ENCODE results near the gene MRTFA. TPM values are rescaled to one million over a fixed set of nuclear protein-coding genes. Genes with fewer than 3 reads are reported as not detected.

The MRTFA gene
- total RNA-seq, 1 experiment from 2014 or later, result 28.0 TPM

DNA sequence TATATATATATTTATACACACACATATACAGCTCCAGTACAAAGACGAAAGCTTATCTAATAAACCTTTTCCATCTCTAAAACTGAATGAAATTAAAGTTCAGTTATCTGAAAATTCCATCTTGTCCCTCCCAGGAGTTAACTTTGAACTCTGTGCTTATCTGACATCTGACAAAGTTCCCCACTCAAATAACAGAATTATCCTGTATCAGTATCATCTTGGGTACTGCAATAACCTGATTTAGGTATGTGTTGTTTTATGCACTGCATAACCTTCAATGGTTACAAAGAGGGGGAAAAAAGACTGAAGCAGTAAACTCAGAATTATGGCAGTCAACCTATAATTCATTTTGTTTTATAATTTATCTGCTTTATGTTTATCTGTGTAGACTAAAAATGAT lies 169.5 kb downstream of the MRTFA start:
- Histone ChIP-seq H4K20me1 (ENCODE audit: insufficient read depth) (no peaks in the 10 kb centered on the region), H3K9me2 (ENCODE audit: insufficient read depth) (no peaks in the 10 kb centered on the region), H3K9me3 (ENCODE audit: control insufficient read depth in 1 of 2, insufficient read depth in 1 of 2, low read depth in 1 of 2, low read length in 2 of 2) (no peaks in the 10 kb centered on the region), H3K27ac (ENCODE audit: low read depth, low read length) (no peak overlapping the region), H3K36me3 (ENCODE audit: control insufficient read depth in 1 of 2, insufficient read depth in 2 of 2, low read length in 2 of 2) (no peaks in the 10 kb centered on the region), H2AFZ (ENCODE audit: low read depth, low read length, poor library complexity, severe bottlenecking) (no peak overlapping the region), H3K4me3 (replicated peaks in 1 of 2; ENCODE audit: low read depth in 1 of 2, low read length in 2 of 2) (no peak overlapping the region), H3K79me2 (ENCODE audit: insufficient read depth, low read length) (no peaks in the 10 kb centered on the region; the same call in none of the 2 replicates), H3K9ac (ENCODE audit: low read length) (no peak overlapping the region), H3K27me3 (ENCODE audit: insufficient read depth, low read length) (no peaks in the 10 kb centered on the region), H3K4me2 (ENCODE audit: low read length) (no peak overlapping the region), H3K4me1 (ENCODE audit: control insufficient read depth in 1 of 2, insufficient read depth in 2 of 2, low read length in 2 of 2) (no peaks in the 10 kb centered on the region)
- no TSS peak for BruUV-seq (replicated peaks)
- no peak for ATAC-seq
- intact Hi-C loops (cut with micrococcal nuclease), result no loop called here
- ChIA-PET POLR2A (no interaction called here), CTCF (interaction anchor here (2.0 kb wide), 1 partner anchor 30 kb away, joined by 4 read pairs; no protein-coding TSS in a partner anchor), RAD21 (ENCODE audit: low non-redundant PET in 1 of 2, low total read pairs in 2 of 2, uncharacterized antibody in 2 of 2, unreplicated experiment in 2 of 2) (no interaction called here)
- TF ChIP-seq, protein P1, sequence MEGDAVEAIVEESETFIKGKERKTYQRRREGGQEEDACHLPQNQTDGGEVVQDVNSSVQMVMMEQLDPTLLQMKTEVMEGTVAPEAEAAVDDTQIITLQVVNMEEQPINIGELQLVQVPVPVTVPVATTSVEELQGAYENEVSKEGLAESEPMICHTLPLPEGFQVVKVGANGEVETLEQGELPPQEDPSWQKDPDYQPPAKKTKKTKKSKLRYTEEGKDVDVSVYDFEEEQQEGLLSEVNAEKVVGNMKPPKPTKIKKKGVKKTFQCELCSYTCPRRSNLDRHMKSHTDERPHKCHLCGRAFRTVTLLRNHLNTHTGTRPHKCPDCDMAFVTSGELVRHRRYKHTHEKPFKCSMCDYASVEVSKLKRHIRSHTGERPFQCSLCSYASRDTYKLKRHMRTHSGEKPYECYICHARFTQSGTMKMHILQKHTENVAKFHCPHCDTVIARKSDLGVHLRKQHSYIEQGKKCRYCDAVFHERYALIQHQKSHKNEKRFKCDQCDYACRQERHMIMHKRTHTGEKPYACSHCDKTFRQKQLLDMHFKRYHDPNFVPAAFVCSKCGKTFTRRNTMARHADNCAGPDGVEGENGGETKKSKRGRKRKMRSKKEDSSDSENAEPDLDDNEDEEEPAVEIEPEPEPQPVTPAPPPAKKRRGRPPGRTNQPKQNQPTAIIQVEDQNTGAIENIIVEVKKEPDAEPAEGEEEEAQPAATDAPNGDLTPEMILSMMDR (IDR thresholded peaks at IDR 0.05 in 2 of 3, conservative IDR thresholded peaks at IDR 0.05 in 1 of 3; ENCODE audit: borderline replicate concordance in 1 of 3, insufficient read depth in 1 of 3, low read depth in 2 of 3, low read length in 2 of 3), result no peak
- TF ChIP-seq POLR2A (IDR thresholded peaks at IDR 0.05; ENCODE audit: borderline replicate concordance, extremely low read depth, insufficient read depth, insufficient read length), result no peak
- TF ChIP-seq EGR1 (IDR thresholded peaks at IDR 0.05; ENCODE audit: low read depth), result no peak
- no peak for TF ChIP-seq CEBPB (IDR thresholded peaks at IDR 0.05; ENCODE audit: low read depth)
- TF ChIP-seq POLR2AphosphoS5 (IDR thresholded peaks at IDR 0.05; ENCODE audit: low read depth, low read length), result no peak
- TF ChIP-seq, protein P2, sequence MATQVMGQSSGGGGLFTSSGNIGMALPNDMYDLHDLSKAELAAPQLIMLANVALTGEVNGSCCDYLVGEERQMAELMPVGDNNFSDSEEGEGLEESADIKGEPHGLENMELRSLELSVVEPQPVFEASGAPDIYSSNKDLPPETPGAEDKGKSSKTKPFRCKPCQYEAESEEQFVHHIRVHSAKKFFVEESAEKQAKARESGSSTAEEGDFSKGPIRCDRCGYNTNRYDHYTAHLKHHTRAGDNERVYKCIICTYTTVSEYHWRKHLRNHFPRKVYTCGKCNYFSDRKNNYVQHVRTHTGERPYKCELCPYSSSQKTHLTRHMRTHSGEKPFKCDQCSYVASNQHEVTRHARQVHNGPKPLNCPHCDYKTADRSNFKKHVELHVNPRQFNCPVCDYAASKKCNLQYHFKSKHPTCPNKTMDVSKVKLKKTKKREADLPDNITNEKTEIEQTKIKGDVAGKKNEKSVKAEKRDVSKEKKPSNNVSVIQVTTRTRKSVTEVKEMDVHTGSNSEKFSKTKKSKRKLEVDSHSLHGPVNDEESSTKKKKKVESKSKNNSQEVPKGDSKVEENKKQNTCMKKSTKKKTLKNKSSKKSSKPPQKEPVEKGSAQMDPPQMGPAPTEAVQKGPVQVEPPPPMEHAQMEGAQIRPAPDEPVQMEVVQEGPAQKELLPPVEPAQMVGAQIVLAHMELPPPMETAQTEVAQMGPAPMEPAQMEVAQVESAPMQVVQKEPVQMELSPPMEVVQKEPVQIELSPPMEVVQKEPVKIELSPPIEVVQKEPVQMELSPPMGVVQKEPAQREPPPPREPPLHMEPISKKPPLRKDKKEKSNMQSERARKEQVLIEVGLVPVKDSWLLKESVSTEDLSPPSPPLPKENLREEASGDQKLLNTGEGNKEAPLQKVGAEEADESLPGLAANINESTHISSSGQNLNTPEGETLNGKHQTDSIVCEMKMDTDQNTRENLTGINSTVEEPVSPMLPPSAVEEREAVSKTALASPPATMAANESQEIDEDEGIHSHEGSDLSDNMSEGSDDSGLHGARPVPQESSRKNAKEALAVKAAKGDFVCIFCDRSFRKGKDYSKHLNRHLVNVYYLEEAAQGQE (IDR thresholded peaks at IDR 0.05; ENCODE audit: low read depth), result no peak
- TF ChIP-seq EZH2phosphoT487 (IDR thresholded peaks at IDR 0.05; ENCODE audit: borderline replicate concordance), result no peak
- TF ChIP-seq RAD21 (IDR thresholded peaks at IDR 0.05; ENCODE audit: low read depth), result no peak
- TF ChIP-seq ZFX (IDR thresholded peaks at IDR 0.05), result no peak
- no peak for TF ChIP-seq SP1 (IDR thresholded peaks at IDR 0.05; ENCODE audit: low read depth)
- no peak for TF ChIP-seq YY1 (IDR thresholded peaks at IDR 0.05; ENCODE audit: extremely low read depth, insufficient replicate concordance, low read depth, low read length)
- no peak for TF ChIP-seq ZNF274 (IDR thresholded peaks at IDR 0.05; ENCODE audit: low read depth, low read length)
- TF ChIP-seq, protein P3, sequence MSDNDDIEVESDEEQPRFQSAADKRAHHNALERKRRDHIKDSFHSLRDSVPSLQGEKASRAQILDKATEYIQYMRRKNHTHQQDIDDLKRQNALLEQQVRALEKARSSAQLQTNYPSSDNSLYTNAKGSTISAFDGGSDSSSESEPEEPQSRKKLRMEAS (IDR thresholded peaks at IDR 0.05), result no peak
- DNase-seq (ENCODE audit: low read depth, low spot score), result no peak
